K562 (cell line): ENCODE measurements around the gene MVP. TPM values are rescaled to one million over a fixed set of nuclear protein-coding genes. Genes with fewer than 3 reads are reported as not detected.

Source experiments
- CC2D1A ChIP-seq: fragments of 450-650 bp; IDR thresholded peaks from 2 replicates; pipeline ENCODE4 v1.6.1; 2017; ENCODE audit warnings: mild to moderate bottlenecking
- HDAC8 ChIP-seq: fragments of 450-650 bp; IDR thresholded peaks from 2 replicates; pipeline ENCODE4 v1.6.1; 2016; ENCODE audit warnings: mild to moderate bottlenecking, missing genetic modification characterization, moderate library complexity, missing compliant biosample characterization
- RB1 ChIP-seq: fragments of 450-650 bp; IDR thresholded peaks from 2 replicates; pipeline ENCODE4 v1.6.1; 2017; ENCODE audit warnings: low read depth, mild to moderate bottlenecking
- RFX1 ChIP-seq: fragments of 450-650 bp; IDR thresholded peaks from 2 replicates; pipeline ENCODE4 v1.6.1; 2016; ENCODE audit warnings: mild to moderate bottlenecking, moderate library complexity
- TAF9B ChIP-seq: fragments of 450-650 bp; IDR thresholded peaks from 2 replicates; pipeline ENCODE4 v1.6.1; 2018; ENCODE audit warnings: mild to moderate bottlenecking; ENCODE audit not compliant: partially characterized antibody
- ZKSCAN1 ChIP-seq: fragments of 150-350 bp; IDR thresholded peaks from 2 replicates; pipeline ENCODE4 v1.6.1; 2016; ENCODE audit warnings: low read depth, low read length
- polyA plus RNA-seq, 8 experiments: library from polyadenylated mRNA; depleted of rRNA in 4 of 8; stranded (reverse) in 5 of 8; unstranded in 3 of 8; fragments of >200 nt; fragmentation: Nextera tagmentation in 2 of 8; fragmentation: Illumina TruSeq in 1 of 8; extraction: Ambion mirVana in 2 of 8; extraction: Trizol in 1 of 8; gene quantifications; 2 replicates each; pipeline versions ENCODE4 v1.2.1 to v1.2.3, GENCODE V29; 2011 to 2014; ENCODE audit warnings: inconsistent platforms in 1 of 8, missing spikeins in 1 of 8
- total RNA-seq, 7 experiments: library from RNA; depleted of rRNA in 6 of 7; stranded (reverse); fragments of >200 nt in 6 of 7; fragmentation: Illumina TruSeq in 2 of 7; extraction: Trizol in 2 of 7; gene quantifications; 2 replicates each; pipeline versions ENCODE4 v1.2.1 to v1.2.3, GENCODE V29; 2011 to 2021; ENCODE audit warnings: low replicate concordance in 1 of 7
- TF ChIP-seq, protein P1 (sequence below): fragments of 200-600 bp; sonication (generic); IDR thresholded peaks from one replicate; pipeline ENCODE4 v1.6.1; 2012; ENCODE audit warnings: mild to moderate bottlenecking, low read depth, low read length, inconsistent platforms
- TF ChIP-seq, protein P2 (sequence below): fragments of 200-400 bp; formaldehyde crosslinking; IDR thresholded peaks from 2 replicates; pipeline ENCODE4 v1.6.1; 2017; ENCODE audit warnings: mild to moderate bottlenecking, low read depth, low read length, moderate library complexity
- TF ChIP-seq, protein P3 (sequence below): fragments of 450-650 bp; IDR thresholded peaks from 2 replicates; pipeline ENCODE4 v1.7.1; 2018; ENCODE audit warnings: mild to moderate bottlenecking, low read depth; ENCODE audit not compliant: partially characterized antibody
- TF ChIP-seq, protein P4 (sequence below), 2 experiments: fragments of 450-650 bp; conservative IDR thresholded peaks; 2 replicates each; pipeline ENCODE4 v1.6.1; 2017; ENCODE audit warnings: mild to moderate bottlenecking in 2 of 2, moderate library complexity in 2 of 2

MVP gene
- total and polyA plus RNA-seq, 9 of the 15 experiments (the other 6 are each of a cell fraction or from before 2014, with no cell fraction given), result 0.39 to 1.9 (median 0.76) TPM; not detected in 2

DNA sequence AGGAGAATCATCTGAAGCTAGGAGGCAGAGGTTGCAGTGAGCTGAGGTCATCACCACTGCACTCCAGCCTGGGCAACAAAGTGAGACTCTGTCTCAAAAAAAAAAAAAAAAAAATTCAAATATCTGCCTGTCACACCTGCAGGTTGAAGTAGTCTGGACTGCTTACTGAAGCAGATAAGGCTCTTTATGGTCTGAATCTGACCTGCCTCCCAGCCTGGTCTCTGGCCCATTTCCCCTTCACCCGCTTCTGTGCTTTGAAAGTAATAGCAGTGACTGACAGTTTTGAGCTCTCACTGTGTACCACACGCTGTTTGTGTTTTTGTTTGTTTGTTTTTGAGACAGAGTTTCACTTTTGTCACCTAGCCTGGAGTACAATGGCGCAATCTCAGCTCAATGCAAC, 73.3 kb downstream of the MVP start (continued):
- TF ChIP-seq, protein P1, sequence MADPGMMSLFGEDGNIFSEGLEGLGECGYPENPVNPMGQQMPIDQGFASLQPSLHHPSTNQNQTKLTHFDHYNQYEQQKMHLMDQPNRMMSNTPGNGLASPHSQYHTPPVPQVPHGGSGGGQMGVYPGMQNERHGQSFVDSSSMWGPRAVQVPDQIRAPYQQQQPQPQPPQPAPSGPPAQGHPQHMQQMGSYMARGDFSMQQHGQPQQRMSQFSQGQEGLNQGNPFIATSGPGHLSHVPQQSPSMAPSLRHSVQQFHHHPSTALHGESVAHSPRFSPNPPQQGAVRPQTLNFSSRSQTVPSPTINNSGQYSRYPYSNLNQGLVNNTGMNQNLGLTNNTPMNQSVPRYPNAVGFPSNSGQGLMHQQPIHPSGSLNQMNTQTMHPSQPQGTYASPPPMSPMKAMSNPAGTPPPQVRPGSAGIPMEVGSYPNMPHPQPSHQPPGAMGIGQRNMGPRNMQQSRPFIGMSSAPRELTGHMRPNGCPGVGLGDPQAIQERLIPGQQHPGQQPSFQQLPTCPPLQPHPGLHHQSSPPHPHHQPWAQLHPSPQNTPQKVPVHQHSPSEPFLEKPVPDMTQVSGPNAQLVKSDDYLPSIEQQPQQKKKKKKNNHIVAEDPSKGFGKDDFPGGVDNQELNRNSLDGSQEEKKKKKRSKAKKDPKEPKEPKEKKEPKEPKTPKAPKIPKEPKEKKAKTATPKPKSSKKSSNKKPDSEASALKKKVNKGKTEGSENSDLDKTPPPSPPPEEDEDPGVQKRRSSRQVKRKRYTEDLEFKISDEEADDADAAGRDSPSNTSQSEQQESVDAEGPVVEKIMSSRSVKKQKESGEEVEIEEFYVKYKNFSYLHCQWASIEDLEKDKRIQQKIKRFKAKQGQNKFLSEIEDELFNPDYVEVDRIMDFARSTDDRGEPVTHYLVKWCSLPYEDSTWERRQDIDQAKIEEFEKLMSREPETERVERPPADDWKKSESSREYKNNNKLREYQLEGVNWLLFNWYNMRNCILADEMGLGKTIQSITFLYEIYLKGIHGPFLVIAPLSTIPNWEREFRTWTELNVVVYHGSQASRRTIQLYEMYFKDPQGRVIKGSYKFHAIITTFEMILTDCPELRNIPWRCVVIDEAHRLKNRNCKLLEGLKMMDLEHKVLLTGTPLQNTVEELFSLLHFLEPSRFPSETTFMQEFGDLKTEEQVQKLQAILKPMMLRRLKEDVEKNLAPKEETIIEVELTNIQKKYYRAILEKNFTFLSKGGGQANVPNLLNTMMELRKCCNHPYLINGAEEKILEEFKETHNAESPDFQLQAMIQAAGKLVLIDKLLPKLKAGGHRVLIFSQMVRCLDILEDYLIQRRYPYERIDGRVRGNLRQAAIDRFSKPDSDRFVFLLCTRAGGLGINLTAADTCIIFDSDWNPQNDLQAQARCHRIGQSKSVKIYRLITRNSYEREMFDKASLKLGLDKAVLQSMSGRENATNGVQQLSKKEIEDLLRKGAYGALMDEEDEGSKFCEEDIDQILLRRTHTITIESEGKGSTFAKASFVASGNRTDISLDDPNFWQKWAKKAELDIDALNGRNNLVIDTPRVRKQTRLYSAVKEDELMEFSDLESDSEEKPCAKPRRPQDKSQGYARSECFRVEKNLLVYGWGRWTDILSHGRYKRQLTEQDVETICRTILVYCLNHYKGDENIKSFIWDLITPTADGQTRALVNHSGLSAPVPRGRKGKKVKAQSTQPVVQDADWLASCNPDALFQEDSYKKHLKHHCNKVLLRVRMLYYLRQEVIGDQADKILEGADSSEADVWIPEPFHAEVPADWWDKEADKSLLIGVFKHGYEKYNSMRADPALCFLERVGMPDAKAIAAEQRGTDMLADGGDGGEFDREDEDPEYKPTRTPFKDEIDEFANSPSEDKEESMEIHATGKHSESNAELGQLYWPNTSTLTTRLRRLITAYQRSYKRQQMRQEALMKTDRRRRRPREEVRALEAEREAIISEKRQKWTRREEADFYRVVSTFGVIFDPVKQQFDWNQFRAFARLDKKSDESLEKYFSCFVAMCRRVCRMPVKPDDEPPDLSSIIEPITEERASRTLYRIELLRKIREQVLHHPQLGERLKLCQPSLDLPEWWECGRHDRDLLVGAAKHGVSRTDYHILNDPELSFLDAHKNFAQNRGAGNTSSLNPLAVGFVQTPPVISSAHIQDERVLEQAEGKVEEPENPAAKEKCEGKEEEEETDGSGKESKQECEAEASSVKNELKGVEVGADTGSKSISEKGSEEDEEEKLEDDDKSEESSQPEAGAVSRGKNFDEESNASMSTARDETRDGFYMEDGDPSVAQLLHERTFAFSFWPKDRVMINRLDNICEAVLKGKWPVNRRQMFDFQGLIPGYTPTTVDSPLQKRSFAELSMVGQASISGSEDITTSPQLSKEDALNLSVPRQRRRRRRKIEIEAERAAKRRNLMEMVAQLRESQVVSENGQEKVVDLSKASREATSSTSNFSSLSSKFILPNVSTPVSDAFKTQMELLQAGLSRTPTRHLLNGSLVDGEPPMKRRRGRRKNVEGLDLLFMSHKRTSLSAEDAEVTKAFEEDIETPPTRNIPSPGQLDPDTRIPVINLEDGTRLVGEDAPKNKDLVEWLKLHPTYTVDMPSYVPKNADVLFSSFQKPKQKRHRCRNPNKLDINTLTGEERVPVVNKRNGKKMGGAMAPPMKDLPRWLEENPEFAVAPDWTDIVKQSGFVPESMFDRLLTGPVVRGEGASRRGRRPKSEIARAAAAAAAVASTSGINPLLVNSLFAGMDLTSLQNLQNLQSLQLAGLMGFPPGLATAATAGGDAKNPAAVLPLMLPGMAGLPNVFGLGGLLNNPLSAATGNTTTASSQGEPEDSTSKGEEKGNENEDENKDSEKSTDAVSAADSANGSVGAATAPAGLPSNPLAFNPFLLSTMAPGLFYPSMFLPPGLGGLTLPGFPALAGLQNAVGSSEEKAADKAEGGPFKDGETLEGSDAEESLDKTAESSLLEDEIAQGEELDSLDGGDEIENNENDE, result no peak
- TF ChIP-seq, protein P2, sequence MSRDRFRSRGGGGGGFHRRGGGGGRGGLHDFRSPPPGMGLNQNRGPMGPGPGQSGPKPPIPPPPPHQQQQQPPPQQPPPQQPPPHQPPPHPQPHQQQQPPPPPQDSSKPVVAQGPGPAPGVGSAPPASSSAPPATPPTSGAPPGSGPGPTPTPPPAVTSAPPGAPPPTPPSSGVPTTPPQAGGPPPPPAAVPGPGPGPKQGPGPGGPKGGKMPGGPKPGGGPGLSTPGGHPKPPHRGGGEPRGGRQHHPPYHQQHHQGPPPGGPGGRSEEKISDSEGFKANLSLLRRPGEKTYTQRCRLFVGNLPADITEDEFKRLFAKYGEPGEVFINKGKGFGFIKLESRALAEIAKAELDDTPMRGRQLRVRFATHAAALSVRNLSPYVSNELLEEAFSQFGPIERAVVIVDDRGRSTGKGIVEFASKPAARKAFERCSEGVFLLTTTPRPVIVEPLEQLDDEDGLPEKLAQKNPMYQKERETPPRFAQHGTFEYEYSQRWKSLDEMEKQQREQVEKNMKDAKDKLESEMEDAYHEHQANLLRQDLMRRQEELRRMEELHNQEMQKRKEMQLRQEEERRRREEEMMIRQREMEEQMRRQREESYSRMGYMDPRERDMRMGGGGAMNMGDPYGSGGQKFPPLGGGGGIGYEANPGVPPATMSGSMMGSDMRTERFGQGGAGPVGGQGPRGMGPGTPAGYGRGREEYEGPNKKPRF, result no peak
- TF ChIP-seq HDAC8 (tag), result no peak
- peak; percentile 42; the same call in 1 of the 2 replicates for TF ChIP-seq CC2D1A
- no peak for TF ChIP-seq ZKSCAN1
- no peak for TF ChIP-seq RFX1
- TF ChIP-seq TAF9B, result no peak
- TF ChIP-seq, protein P3, sequence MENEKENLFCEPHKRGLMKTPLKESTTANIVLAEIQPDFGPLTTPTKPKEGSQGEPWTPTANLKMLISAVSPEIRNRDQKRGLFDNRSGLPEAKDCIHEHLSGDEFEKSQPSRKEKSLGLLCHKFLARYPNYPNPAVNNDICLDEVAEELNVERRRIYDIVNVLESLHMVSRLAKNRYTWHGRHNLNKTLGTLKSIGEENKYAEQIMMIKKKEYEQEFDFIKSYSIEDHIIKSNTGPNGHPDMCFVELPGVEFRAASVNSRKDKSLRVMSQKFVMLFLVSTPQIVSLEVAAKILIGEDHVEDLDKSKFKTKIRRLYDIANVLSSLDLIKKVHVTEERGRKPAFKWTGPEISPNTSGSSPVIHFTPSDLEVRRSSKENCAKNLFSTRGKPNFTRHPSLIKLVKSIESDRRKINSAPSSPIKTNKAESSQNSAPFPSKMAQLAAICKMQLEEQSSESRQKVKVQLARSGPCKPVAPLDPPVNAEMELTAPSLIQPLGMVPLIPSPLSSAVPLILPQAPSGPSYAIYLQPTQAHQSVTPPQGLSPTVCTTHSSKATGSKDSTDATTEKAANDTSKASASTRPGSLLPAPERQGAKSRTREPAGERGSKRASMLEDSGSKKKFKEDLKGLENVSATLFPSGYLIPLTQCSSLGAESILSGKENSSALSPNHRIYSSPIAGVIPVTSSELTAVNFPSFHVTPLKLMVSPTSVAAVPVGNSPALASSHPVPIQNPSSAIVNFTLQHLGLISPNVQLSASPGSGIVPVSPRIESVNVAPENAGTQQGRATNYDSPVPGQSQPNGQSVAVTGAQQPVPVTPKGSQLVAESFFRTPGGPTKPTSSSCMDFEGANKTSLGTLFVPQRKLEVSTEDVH, result no peak
- TF ChIP-seq RB1, result no peak
- TF ChIP-seq, protein P4, sequence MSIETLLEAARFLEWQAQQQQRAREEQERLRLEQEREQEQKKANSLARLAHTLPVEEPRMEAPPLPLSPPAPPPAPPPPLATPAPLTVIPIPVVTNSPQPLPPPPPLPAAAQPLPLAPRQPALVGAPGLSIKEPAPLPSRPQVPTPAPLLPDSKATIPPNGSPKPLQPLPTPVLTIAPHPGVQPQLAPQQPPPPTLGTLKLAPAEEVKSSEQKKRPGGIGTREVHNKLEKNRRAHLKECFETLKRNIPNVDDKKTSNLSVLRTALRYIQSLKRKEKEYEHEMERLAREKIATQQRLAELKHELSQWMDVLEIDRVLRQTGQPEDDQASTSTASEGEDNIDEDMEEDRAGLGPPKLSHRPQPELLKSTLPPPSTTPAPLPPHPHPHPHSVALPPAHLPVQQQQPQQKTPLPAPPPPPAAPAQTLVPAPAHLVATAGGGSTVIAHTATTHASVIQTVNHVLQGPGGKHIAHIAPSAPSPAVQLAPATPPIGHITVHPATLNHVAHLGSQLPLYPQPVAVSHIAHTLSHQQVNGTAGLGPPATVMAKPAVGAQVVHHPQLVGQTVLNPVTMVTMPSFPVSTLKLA (conservative IDR thresholded peaks at IDR 0.05), result no peak
